MM.1S (cell line): ENCODE measurements around the gene MICU1.

Source experiments
- EZH2 ChIP-seq: fragments of 300-600 bp; sonication (generic); optimal IDR thresholded peaks from 2 replicates; pipeline ENCODE3; 2017; ENCODE audit warnings: low read depth, mild to moderate bottlenecking, antibody characterized with exemption, low read length, mixed read lengths
- TF ChIP-seq, protein P1 (sequence below): fragments of 300-600 bp; sonication (generic); IDR thresholded peaks from 2 replicates; pipeline ENCODE4 v1.5.1; 2016; ENCODE audit warnings: antibody characterized with exemption, low read length, mixed read lengths

DNA sequence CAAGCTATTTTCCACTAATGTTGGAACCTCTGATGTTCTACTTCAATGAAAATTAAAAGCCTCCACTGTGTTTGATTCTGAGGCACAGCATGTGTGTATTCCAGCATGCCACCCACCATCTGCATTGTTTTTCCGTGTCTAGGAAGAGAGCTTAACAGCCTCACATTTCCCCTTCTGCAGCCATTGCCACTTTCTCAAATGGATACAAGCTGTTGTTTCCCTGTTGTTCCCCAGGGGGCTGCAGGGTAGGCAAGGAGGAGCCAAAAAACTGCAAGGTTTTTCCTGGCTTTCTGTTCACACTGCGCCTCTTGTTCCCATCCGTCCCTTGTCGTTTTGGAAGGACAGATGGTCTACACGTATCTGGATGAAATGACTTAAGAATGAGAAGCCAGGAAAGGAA is 198.9 kb downstream of the MICU1 start:
- TF ChIP-seq, protein P1, sequence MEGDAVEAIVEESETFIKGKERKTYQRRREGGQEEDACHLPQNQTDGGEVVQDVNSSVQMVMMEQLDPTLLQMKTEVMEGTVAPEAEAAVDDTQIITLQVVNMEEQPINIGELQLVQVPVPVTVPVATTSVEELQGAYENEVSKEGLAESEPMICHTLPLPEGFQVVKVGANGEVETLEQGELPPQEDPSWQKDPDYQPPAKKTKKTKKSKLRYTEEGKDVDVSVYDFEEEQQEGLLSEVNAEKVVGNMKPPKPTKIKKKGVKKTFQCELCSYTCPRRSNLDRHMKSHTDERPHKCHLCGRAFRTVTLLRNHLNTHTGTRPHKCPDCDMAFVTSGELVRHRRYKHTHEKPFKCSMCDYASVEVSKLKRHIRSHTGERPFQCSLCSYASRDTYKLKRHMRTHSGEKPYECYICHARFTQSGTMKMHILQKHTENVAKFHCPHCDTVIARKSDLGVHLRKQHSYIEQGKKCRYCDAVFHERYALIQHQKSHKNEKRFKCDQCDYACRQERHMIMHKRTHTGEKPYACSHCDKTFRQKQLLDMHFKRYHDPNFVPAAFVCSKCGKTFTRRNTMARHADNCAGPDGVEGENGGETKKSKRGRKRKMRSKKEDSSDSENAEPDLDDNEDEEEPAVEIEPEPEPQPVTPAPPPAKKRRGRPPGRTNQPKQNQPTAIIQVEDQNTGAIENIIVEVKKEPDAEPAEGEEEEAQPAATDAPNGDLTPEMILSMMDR = no peak
- TF ChIP-seq EZH2 = no peak
